H9 (cell line): ENCODE data around the gene GAREM1. TPM values are rescaled to one million over a fixed set of nuclear protein-coding genes. Genes with fewer than 3 reads are reported as not detected.

Experiments
- DNase-seq: peaks from one replicate; pipeline ENCODE4 v3.0.0-alpha.2; 2017
- H2AFZ ChIP-seq: one replicate; pipeline ENCODE4 v1.6.1; 2013; ENCODE audit warnings: mild to moderate bottlenecking, low read length, control low read depth, moderate library complexity
- H2AK5ac ChIP-seq: 2 replicates; pipeline ENCODE4 v1.6.1; 2013; ENCODE audit warnings: low read length, control low read depth, mixed read lengths; ENCODE audit not compliant: insufficient read length
- H2BK120ac ChIP-seq: one replicate; pipeline ENCODE4 v1.6.1; 2013; ENCODE audit warnings: low read depth, mild to moderate bottlenecking, low read length, control low read depth, inconsistent platforms; ENCODE audit not compliant: poor library complexity, severe bottlenecking
- H2BK12ac ChIP-seq: 2 replicates; pipeline ENCODE4 v1.6.1; 2013; ENCODE audit warnings: low read length, control low read depth, mixed read lengths, low read depth; ENCODE audit not compliant: insufficient read length
- H2BK15ac ChIP-seq: 2 replicates; pipeline ENCODE4 v1.6.1; 2013; ENCODE audit warnings: low read depth, low read length, control low read depth
- H2BK20ac ChIP-seq: one replicate; pipeline ENCODE4 v1.6.1; 2013; ENCODE audit warnings: low read depth, mild to moderate bottlenecking, low read length, control low read depth, inconsistent platforms; ENCODE audit not compliant: poor library complexity, severe bottlenecking
- H2BK5ac ChIP-seq: 2 replicates; pipeline ENCODE4 v1.6.1; 2013; ENCODE audit warnings: low read length, control low read depth, mixed read lengths; ENCODE audit not compliant: insufficient read length
- H3K14ac ChIP-seq: 2 replicates; pipeline ENCODE4 v1.6.1; 2013; ENCODE audit warnings: low read length, control low read depth; ENCODE audit not compliant: insufficient read depth
- H3K18ac ChIP-seq: 2 replicates; pipeline ENCODE4 v1.6.1; 2013; ENCODE audit warnings: low read depth, mild to moderate bottlenecking, mixed read lengths, low read length, control low read depth; ENCODE audit not compliant: insufficient read length
- H3K23ac ChIP-seq: 2 replicates; pipeline ENCODE4 v1.6.1; 2013; ENCODE audit warnings: low read length, control low read depth, mixed read lengths, low read depth; ENCODE audit not compliant: insufficient read length
- H3K23me2 ChIP-seq: 2 replicates; pipeline ENCODE4 v1.6.1; 2013; ENCODE audit warnings: low read depth, mild to moderate bottlenecking, mixed read lengths, low read length, control low read depth; ENCODE audit not compliant: insufficient read length, poor library complexity, severe bottlenecking
- H3K27ac ChIP-seq: 2 replicates; pipeline ENCODE4 v1.5.1; 2013; ENCODE audit warnings: low read length, control low read depth, mixed read lengths, low read depth; ENCODE audit not compliant: insufficient read length
- H3K27me3 ChIP-seq: 2 replicates; pipeline ENCODE4 v1.6.1; 2013; ENCODE audit warnings: low read length, control low read depth, inconsistent platforms; ENCODE audit not compliant: insufficient read depth
- H3K4ac ChIP-seq: 2 replicates; pipeline ENCODE4 v1.6.1; 2013; ENCODE audit warnings: low read depth, mild to moderate bottlenecking, control low read depth, inconsistent platforms, low read length, moderate library complexity
- H3K4me1 ChIP-seq: 2 replicates; pipeline ENCODE4 v1.6.1; 2013; ENCODE audit warnings: low read length, control low read depth, inconsistent platforms; ENCODE audit not compliant: insufficient read depth
- H3K4me2 ChIP-seq: 2 replicates; pipeline ENCODE4 v1.6.1; 2013; ENCODE audit warnings: low read length, control low read depth, mixed read lengths; ENCODE audit not compliant: insufficient read length, insufficient read depth
- H3K56ac ChIP-seq: 2 replicates; pipeline ENCODE4 v1.6.1; 2013; ENCODE audit warnings: low read depth, mild to moderate bottlenecking, mixed read lengths, low read length, control low read depth; ENCODE audit not compliant: insufficient read length
- H3K79me1 ChIP-seq: 2 replicates; pipeline ENCODE4 v1.6.1; 2013; ENCODE audit warnings: low read depth, mild to moderate bottlenecking, moderate library complexity, low read length, control low read depth, inconsistent platforms; ENCODE audit not compliant: insufficient read depth, poor library complexity, severe bottlenecking
- H3K79me2 ChIP-seq: 2 replicates; pipeline ENCODE4 v1.6.1; 2013; ENCODE audit warnings: low read length, control low read depth, inconsistent platforms; ENCODE audit not compliant: insufficient read depth
- H3K9ac ChIP-seq: 2 replicates; pipeline ENCODE4 v1.6.1; 2013; ENCODE audit warnings: low read length, control low read depth, mixed read lengths; ENCODE audit not compliant: insufficient read length; ENCODE audit errors: extremely low read depth
- H3K9me3 ChIP-seq: one replicate; pipeline ENCODE4 v1.6.1; 2013; ENCODE audit warnings: low read depth, low read length, inconsistent platforms; ENCODE audit not compliant: control insufficient read depth
- H3T11ph ChIP-seq: one replicate; pipeline ENCODE4 v1.6.1; 2013; ENCODE audit warnings: mild to moderate bottlenecking, low read length, control low read depth, inconsistent platforms
- H4K20me1 ChIP-seq: one replicate; pipeline ENCODE4 v1.6.1; 2013; ENCODE audit not compliant: control insufficient read depth, insufficient read length, insufficient read depth
- H4K5ac ChIP-seq: 2 replicates; pipeline ENCODE4 v1.6.1; 2013; ENCODE audit warnings: low read depth, mild to moderate bottlenecking, mixed read lengths, low read length, control low read depth; ENCODE audit not compliant: insufficient read length
- H4K8ac ChIP-seq: replicated peaks from 2 replicates; pipeline ENCODE4 v1.6.1; 2013; ENCODE audit warnings: low read length, control low read depth, mixed read lengths, low read depth; ENCODE audit not compliant: insufficient read length
- H4K91ac ChIP-seq: 2 replicates; pipeline ENCODE4 v1.6.1; 2013; ENCODE audit warnings: low read depth, mild to moderate bottlenecking, moderate library complexity, mixed read lengths, low read length, control low read depth; ENCODE audit not compliant: insufficient read length
- H3K27ac Mint-ChIP-seq, 3 experiments: 2 replicates in 2 of 3; 3 replicates in 1 of 3; pipeline ENCODE4 v1.8.0; 2020 to 2021; ENCODE audit warnings: mixed read lengths in 3 of 3, mild to moderate bottlenecking in 1 of 3, moderate library complexity in 1 of 3
- H3K27me3 Mint-ChIP-seq: 2 replicates; pipeline ENCODE4 v1.8.0; 2021; ENCODE audit warnings: low read depth, mild to moderate bottlenecking, moderate library complexity, mixed read lengths
- H3K36me3 Mint-ChIP-seq, 3 experiments: 2 replicates in 2 of 3; 3 replicates in 1 of 3; pipeline ENCODE4 v1.8.0; 2020 to 2021; ENCODE audit warnings: low read depth in 3 of 3, mixed read lengths in 3 of 3; ENCODE audit not compliant: insufficient read depth in 1 of 3
- H3K4me1 Mint-ChIP-seq, 2 experiments: 2 replicates each; pipeline ENCODE4 v1.8.0; 2020; ENCODE audit warnings: mixed read lengths in 2 of 2
- H3K4me3 Mint-ChIP-seq, 2 experiments: 2 replicates in 1 of 2; 3 replicates in 1 of 2; pipeline ENCODE4 v1.8.0; 2020 to 2021; ENCODE audit warnings: mild to moderate bottlenecking in 2 of 2, mixed read lengths in 2 of 2, moderate library complexity in 1 of 2
- H3K9me3 Mint-ChIP-seq, 2 experiments: 2 replicates in 1 of 2; 3 replicates in 1 of 2; pipeline ENCODE4 v1.8.0; 2020; ENCODE audit warnings: mild to moderate bottlenecking in 2 of 2, mixed read lengths in 2 of 2, moderate library complexity in 1 of 2
- WGBS: extraction: QIAGEN DNeasy Blood & Tissue Kit; methylation state at CpG from one replicate; pipeline ENCODE4 v1.1.7; 2013; ENCODE audit warnings: missing lambda C conversion rate, low lambda C conversion rate, mixed read lengths; ENCODE audit not compliant: insufficient read length; ENCODE audit errors: extremely low coverage; 5-methylcytosine and 5-hydroxymethylcytosine counted together
- total RNA-seq: library from RNA; stranded (reverse); gene quantifications from 2 replicates; pipeline ENCODE4 v1.2.1, GENCODE V29; 2021
- TF ChIP-seq, protein P1 (sequence below): fragments of 200-600 bp; sonication (generic); conservative IDR thresholded peaks from 3 replicates; pipeline ENCODE4 v1.8.0; 2021; ENCODE audit warnings: antibody characterized with exemption, mild to moderate bottlenecking

Gene GAREM1
- total RNA-seq, 1 experiment from 2014 or later = 4.4 TPM

DNA sequence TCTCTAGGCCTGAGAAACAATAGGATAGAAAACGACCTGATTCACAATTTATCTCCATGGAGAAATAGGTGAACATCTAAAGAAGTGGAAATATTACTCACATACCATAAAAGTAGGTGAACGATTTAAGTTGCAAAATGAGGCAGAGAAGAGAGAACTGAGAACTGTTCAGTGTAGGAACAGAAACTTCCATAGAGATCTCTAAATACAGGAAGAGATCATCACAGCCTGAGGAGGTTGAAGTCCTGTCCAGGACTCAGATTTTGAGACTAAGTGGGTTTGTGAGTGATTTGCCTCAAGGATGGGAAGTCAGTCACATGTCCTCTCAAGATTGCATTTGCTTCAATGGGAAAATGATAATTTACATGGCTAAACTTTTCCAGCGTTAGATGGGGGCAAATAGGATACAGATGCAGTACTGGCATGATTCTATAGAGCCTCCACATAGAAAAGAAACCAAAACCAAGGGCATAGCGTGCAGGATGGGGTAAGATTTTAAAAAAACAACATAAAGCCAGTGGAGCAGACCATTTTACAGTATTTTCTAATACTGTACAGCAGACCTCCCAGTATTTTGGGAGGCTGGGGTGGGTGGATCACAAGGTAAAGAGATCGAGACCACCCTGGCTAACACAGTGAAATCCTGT lies 212.0 kb downstream of the GAREM1 start:
- H2BK120ac ChIP-seq = no peak overlapping the region
- no peaks in the 10 kb centered on the region for H3K79me2 ChIP-seq
- no peak overlapping the region for H3K4ac ChIP-seq
- no peak overlapping the region for H2BK5ac ChIP-seq
- no peak overlapping the region for H2AK5ac ChIP-seq
- no peak overlapping the region for H2AFZ ChIP-seq
- H3K27me3 ChIP-seq = no peaks in the 10 kb centered on the region
- DNase-seq = no peak
- no peak overlapping the region for H3K4me2 ChIP-seq
- H2BK20ac ChIP-seq = no peak overlapping the region
- no CpG with 5 or more reads among the region's 5 CpGs for WGBS
- no peaks in the 10 kb centered on the region for H3K23me2 ChIP-seq
- Mint-ChIP-seq H3K4me3 (no peak overlapping the region), H3K27ac (no peak overlapping the region), H3K4me1 (no peaks in the 10 kb centered on the region; a peak in 1 of 4 replicates), H3K9me3 (no peaks in the 10 kb centered on the region), H3K27me3 (no peaks in the 10 kb centered on the region), H3K36me3 (no peaks in the 10 kb centered on the region; a peak in 1 of 7 replicates)
- no peaks in the 10 kb centered on the region for H3K79me1 ChIP-seq
- no peak overlapping the region for H3T11ph ChIP-seq
- H3K9me3 ChIP-seq = no peaks in the 10 kb centered on the region
- no peak overlapping the region for H2BK12ac ChIP-seq
- no peak overlapping the region for H3K14ac ChIP-seq
- no peak overlapping the region for H3K56ac ChIP-seq
- TF ChIP-seq, protein P1, sequence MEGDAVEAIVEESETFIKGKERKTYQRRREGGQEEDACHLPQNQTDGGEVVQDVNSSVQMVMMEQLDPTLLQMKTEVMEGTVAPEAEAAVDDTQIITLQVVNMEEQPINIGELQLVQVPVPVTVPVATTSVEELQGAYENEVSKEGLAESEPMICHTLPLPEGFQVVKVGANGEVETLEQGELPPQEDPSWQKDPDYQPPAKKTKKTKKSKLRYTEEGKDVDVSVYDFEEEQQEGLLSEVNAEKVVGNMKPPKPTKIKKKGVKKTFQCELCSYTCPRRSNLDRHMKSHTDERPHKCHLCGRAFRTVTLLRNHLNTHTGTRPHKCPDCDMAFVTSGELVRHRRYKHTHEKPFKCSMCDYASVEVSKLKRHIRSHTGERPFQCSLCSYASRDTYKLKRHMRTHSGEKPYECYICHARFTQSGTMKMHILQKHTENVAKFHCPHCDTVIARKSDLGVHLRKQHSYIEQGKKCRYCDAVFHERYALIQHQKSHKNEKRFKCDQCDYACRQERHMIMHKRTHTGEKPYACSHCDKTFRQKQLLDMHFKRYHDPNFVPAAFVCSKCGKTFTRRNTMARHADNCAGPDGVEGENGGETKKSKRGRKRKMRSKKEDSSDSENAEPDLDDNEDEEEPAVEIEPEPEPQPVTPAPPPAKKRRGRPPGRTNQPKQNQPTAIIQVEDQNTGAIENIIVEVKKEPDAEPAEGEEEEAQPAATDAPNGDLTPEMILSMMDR = no peak
- no peaks in the 10 kb centered on the region for H4K20me1 ChIP-seq
- no peaks in the 10 kb centered on the region for H3K4me1 ChIP-seq
- no peak overlapping the region for H4K91ac ChIP-seq
- H3K23ac ChIP-seq = no peak overlapping the region
- H4K8ac ChIP-seq = no peak overlapping the region
- no peak overlapping the region for H3K18ac ChIP-seq
- H3K9ac ChIP-seq = no peak overlapping the region
- no peak overlapping the region for H2BK15ac ChIP-seq
- no peak overlapping the region for H3K27ac ChIP-seq
- no peak overlapping the region for H4K5ac ChIP-seq
